Epithelial cell of proximal tubule (primary cell): ENCODE data around the gene DYSF. TPM values are rescaled to one million over a fixed set of nuclear protein-coding genes. Genes with fewer than 3 reads are reported as not detected.

Experiments
- DNase-seq: peaks from one replicate; pipeline ENCODE4 v3.0.0-alpha.2; 2011; ENCODE audit warnings: low read depth
- H3K4me3 ChIP-seq: 2 replicates; pipeline ENCODE4 v1.5.1; 2011; ENCODE audit warnings: low read depth, mild to moderate bottlenecking, low read length
- total RNA-seq: library from RNA; depleted of rRNA; stranded (reverse); fragments of >200 nt; gene quantifications from 2 replicates; pipeline ENCODE4 v1.2.3, GENCODE V29; 2015
- TF ChIP-seq, protein P1 (sequence below): conservative IDR thresholded peaks from 2 replicates; pipeline ENCODE4 v1.5.1; 2012; ENCODE audit warnings: low read depth, mild to moderate bottlenecking, low read length

Gene DYSF
- total RNA-seq, 1 donor from 2014 or later: 6.3 TPM

DNA sequence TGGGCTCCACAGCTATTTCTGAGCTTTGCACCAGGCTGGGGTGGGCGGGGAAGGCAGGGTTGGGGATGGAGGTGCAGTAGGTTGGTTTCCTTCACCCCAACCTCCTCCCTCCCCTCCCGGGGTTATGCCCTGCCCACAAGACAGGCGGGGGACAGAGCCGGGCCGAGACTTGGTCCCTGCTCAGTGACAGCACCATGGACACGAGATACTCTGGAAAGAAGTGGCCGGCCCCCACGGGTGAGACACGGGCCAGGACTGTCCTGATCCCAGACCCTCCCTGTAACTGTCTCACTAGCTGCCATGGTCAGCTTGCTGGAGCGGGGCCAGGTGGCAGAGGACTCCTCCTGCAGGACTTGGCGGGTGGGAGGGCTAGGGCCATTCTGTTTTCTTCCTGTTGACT, 59.7 kb downstream of the DYSF start:
- TF ChIP-seq, protein P1, sequence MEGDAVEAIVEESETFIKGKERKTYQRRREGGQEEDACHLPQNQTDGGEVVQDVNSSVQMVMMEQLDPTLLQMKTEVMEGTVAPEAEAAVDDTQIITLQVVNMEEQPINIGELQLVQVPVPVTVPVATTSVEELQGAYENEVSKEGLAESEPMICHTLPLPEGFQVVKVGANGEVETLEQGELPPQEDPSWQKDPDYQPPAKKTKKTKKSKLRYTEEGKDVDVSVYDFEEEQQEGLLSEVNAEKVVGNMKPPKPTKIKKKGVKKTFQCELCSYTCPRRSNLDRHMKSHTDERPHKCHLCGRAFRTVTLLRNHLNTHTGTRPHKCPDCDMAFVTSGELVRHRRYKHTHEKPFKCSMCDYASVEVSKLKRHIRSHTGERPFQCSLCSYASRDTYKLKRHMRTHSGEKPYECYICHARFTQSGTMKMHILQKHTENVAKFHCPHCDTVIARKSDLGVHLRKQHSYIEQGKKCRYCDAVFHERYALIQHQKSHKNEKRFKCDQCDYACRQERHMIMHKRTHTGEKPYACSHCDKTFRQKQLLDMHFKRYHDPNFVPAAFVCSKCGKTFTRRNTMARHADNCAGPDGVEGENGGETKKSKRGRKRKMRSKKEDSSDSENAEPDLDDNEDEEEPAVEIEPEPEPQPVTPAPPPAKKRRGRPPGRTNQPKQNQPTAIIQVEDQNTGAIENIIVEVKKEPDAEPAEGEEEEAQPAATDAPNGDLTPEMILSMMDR: no peak
- DNase-seq: no peak

GRCh38 chr2:71513721-71514120, 60.4 kb downstream of the DYSF start:
- H3K4me3 ChIP-seq: no peak overlapping the region
- no peak for DNase-seq
- TF ChIP-seq, protein P1: no peak

More for the DNA sequence above, 59.7 kb downstream of the DYSF start:
- no peak overlapping the region for H3K4me3 ChIP-seq

GRCh38 chr2:71516253-71516888, 63.0 kb downstream of the DYSF start:
- DNase-seq: no peak
- H3K4me3 ChIP-seq: no peak overlapping the region
- TF ChIP-seq, protein P1: no peak

- no peak overlapping the region for H3K4me3 ChIP-seq
- TF ChIP-seq, protein P1: no peak
- DNase-seq: no peak
Observed at GRCh38 chr2:71517851-71518250, 64.5 kb downstream of the DYSF start.

GRCh38 chr2:71521436-71521950, 68.1 kb downstream of the DYSF start:
- TF ChIP-seq, protein P1: no peak
- no peak for DNase-seq
- H3K4me3 ChIP-seq: no peak overlapping the region

GRCh38 chr2:71524476-71524875, 71.1 kb downstream of the DYSF start:
- TF ChIP-seq, protein P1: no peak
- no peak for DNase-seq
- H3K4me3 ChIP-seq: no peak overlapping the region

DNA sequence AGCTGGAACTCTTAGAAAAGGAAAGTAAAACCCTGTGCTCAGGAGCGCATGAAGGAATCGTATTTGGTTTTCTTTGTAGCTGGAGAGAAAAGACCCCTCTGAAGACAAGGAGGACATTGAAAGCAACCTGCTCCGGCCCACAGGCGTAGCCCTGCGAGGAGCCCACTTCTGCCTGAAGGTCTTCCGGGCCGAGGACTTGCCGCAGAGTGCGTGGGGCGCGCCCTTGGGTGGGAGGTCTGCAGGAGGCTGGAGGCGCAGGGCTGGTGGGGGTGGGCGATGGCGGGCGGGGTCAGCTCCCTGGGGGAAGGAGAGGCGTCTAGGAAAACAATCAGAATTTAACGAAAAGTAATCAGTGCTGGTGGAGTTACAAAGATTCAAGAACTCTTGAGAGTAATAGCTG, 72.8 kb downstream of the DYSF start:
- no peak for DNase-seq
- TF ChIP-seq, protein P1: no peak

More for the DNA sequence above, 72.8 kb downstream of the DYSF start:
- H3K4me3 ChIP-seq: no peak overlapping the region
